ENCODE measurements around the gene RCSD1. TPM values are rescaled to one million over a fixed set of nuclear protein-coding genes. Genes with fewer than 3 reads are reported as not detected.

RCSD1 gene
- total and polyA plus RNA-seq, 2 experiments from 2014 or later, result 0.77 to 0.80 TPM

GRCh38 chr1:167672831-167673230 is 42.8 kb downstream of the RCSD1 start:
- DNase-seq (ENCODE audit: low spot score), result no peak
- no peaks in the 10 kb centered on the region for H3K9me2 ChIP-seq (replicated peaks; ENCODE audit: insufficient read depth)
- H3K4me2 ChIP-seq, result no peak overlapping the region
- H3K4me1 ChIP-seq (ENCODE audit: insufficient read depth), result no peaks in the 10 kb centered on the region
- no peak for TF ChIP-seq EZH2phosphoT487 (IDR thresholded peaks at IDR 0.05; ENCODE audit: low read depth, severe bottlenecking, unreplicated experiment)
- no peak for TF ChIP-seq EZH2 (IDR thresholded peaks at IDR 0.05; ENCODE audit: borderline replicate concordance)
- TF ChIP-seq, protein P1, sequence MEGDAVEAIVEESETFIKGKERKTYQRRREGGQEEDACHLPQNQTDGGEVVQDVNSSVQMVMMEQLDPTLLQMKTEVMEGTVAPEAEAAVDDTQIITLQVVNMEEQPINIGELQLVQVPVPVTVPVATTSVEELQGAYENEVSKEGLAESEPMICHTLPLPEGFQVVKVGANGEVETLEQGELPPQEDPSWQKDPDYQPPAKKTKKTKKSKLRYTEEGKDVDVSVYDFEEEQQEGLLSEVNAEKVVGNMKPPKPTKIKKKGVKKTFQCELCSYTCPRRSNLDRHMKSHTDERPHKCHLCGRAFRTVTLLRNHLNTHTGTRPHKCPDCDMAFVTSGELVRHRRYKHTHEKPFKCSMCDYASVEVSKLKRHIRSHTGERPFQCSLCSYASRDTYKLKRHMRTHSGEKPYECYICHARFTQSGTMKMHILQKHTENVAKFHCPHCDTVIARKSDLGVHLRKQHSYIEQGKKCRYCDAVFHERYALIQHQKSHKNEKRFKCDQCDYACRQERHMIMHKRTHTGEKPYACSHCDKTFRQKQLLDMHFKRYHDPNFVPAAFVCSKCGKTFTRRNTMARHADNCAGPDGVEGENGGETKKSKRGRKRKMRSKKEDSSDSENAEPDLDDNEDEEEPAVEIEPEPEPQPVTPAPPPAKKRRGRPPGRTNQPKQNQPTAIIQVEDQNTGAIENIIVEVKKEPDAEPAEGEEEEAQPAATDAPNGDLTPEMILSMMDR (IDR thresholded peaks at IDR 0.05; ENCODE audit: poor library complexity), result no peak
- H3K27me3 ChIP-seq, result no peaks in the 10 kb centered on the region
- no peaks in the 10 kb centered on the region for H3K36me3 ChIP-seq (replicated peaks; ENCODE audit: insufficient read depth, low read depth)
- no peaks in the 10 kb centered on the region for H4K20me1 ChIP-seq (ENCODE audit: insufficient read depth, poor library complexity, severe bottlenecking)
- no peaks in the 10 kb centered on the region for H3K9me3 ChIP-seq (ENCODE audit: low read depth)
- H2AFZ ChIP-seq, result no peak overlapping the region
- H3K79me2 ChIP-seq, result no peaks in the 10 kb centered on the region
- H3K4me3 ChIP-seq, result no peak overlapping the region
- H3K27ac ChIP-seq, result no peak overlapping the region
- 69% methylated on average over 4 of the region's 4 CpGs for WGBS (ENCODE audit: low lambda C conversion rate, missing lambda C conversion rate)

DNA sequence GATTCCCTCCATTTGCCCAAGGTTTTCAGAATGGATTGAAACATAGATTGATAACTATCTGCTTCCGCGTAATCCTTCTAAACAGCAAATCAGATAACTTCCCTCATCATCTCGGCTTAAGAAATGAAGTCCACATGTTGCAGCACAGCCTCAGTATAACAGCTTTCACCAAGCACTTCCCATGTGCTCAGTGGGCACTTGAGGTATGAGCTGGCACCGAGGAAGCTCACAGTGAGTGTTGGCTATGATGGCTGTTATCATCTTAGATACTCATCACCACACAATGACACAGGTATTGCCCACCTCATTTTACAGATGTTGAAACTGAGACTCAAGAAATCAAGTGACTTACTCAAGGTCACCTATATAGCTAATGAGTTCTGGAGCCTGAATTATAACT is 43.2 kb downstream of the RCSD1 start:
- Histone ChIP-seq H3K79me2 (no peaks in the 10 kb centered on the region), H2AFZ (no peak overlapping the region)
- WGBS (ENCODE audit: low lambda C conversion rate, missing lambda C conversion rate), result 70% methylated on average over 4 of the region's 4 CpGs

DNA sequence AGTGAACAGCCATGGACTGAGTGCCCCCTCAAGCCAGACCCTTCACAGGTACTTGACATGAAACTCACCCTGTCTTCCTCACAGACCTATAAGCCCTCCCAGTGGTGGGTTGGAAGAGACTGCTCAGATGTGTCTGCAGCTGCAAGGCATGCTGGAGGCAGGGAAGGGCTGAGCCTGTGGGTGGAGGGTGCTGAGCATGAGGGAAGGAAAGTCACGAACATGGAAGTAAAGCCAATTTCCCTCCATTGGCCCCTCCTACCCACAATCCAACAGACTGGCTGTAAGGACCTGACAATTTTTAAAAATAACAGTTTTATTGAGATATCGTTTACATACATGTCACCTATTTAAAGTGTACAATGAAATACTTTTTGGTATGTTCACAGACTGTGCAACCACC is 44.1 kb downstream of the RCSD1 start:
- Histone ChIP-seq H3K4me2 (no peak overlapping the region), H3K27ac (no peak overlapping the region), H3K4me3 (no peak overlapping the region), H3K27me3 (no peaks in the 10 kb centered on the region), H3K36me3 (replicated peaks; ENCODE audit: insufficient read depth, low read depth) (no peaks in the 10 kb centered on the region), H2AFZ (no peak overlapping the region), H3K4me1 (ENCODE audit: insufficient read depth) (no peaks in the 10 kb centered on the region), H3K9me3 (ENCODE audit: low read depth) (no peaks in the 10 kb centered on the region), H3K79me2 (no peaks in the 10 kb centered on the region), H3K9me2 (replicated peaks; ENCODE audit: insufficient read depth) (no peaks in the 10 kb centered on the region), H4K20me1 (ENCODE audit: insufficient read depth, poor library complexity, severe bottlenecking) (no peaks in the 10 kb centered on the region)
- TF ChIP-seq EZH2phosphoT487 (IDR thresholded peaks at IDR 0.05; ENCODE audit: low read depth, severe bottlenecking, unreplicated experiment), result no peak
- TF ChIP-seq EZH2 (IDR thresholded peaks at IDR 0.05; ENCODE audit: borderline replicate concordance), result no peak
- DNase-seq (ENCODE audit: low spot score), result no peak
- 77% methylated on average over 2 of the region's 2 CpGs for WGBS (ENCODE audit: low lambda C conversion rate, missing lambda C conversion rate)

More for the DNA sequence above, 43.2 kb downstream of the RCSD1 start:
- Histone ChIP-seq H3K36me3 (replicated peaks; ENCODE audit: insufficient read depth, low read depth) (no peaks in the 10 kb centered on the region), H3K27ac (no peak overlapping the region), H3K4me1 (ENCODE audit: insufficient read depth) (no peaks in the 10 kb centered on the region), H3K27me3 (no peaks in the 10 kb centered on the region), H3K9me2 (replicated peaks; ENCODE audit: insufficient read depth) (no peaks in the 10 kb centered on the region), H3K4me2 (no peak overlapping the region), H3K4me3 (no peak overlapping the region), H3K9me3 (ENCODE audit: low read depth) (no peaks in the 10 kb centered on the region), H4K20me1 (ENCODE audit: insufficient read depth, poor library complexity, severe bottlenecking) (no peaks in the 10 kb centered on the region)
- DNase-seq (ENCODE audit: low spot score), result no peak
- TF ChIP-seq, protein P1 (IDR thresholded peaks at IDR 0.05; ENCODE audit: poor library complexity), result no peak
- TF ChIP-seq EZH2phosphoT487 (IDR thresholded peaks at IDR 0.05; ENCODE audit: low read depth, severe bottlenecking, unreplicated experiment), result no peak
- TF ChIP-seq EZH2 (IDR thresholded peaks at IDR 0.05; ENCODE audit: borderline replicate concordance), result no peak

DNA sequence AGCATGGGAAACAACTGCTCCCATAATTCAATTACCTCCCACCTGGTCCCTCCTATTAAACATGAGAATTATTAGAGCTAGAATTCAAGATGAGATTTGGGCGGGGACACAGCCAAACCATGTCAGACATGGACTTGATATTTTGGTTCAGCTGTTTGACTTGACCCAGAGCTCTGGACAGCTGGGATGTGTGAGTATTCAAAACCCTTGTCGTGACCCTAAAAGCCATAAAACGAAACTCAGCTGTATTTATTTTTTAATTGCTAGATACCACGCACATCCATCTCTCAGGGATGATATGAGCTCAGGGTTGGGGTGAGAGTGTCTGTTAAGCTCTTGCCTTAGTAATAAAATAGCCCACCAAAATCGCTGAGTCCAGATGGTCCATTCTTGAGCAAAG is 45.4 kb downstream of the RCSD1 start:
- Histone ChIP-seq H3K9me3 (ENCODE audit: low read depth) (no peaks in the 10 kb centered on the region), H3K4me2 (no peak overlapping the region), H3K4me1 (ENCODE audit: insufficient read depth) (no peaks in the 10 kb centered on the region), H3K9me2 (replicated peaks; ENCODE audit: insufficient read depth) (no peaks in the 10 kb centered on the region), H3K4me3 (no peak overlapping the region), H2AFZ (no peak overlapping the region), H3K27me3 (no peaks in the 10 kb centered on the region), H4K20me1 (ENCODE audit: insufficient read depth, poor library complexity, severe bottlenecking) (no peaks in the 10 kb centered on the region), H3K79me2 (no peaks in the 10 kb centered on the region), H3K27ac (no peak overlapping the region), H3K36me3 (replicated peaks; ENCODE audit: insufficient read depth, low read depth) (no peaks in the 10 kb centered on the region)
- TF ChIP-seq, protein P1 (IDR thresholded peaks at IDR 0.05; ENCODE audit: poor library complexity), result no peak
- TF ChIP-seq EZH2 (IDR thresholded peaks at IDR 0.05; ENCODE audit: borderline replicate concordance) (no peak), EZH2phosphoT487 (IDR thresholded peaks at IDR 0.05; ENCODE audit: low read depth, severe bottlenecking, unreplicated experiment) (no peak)
- DNase-seq (ENCODE audit: low spot score), result no peak
- 84% methylated on average over 5 of the region's 5 CpGs for WGBS (ENCODE audit: low lambda C conversion rate, missing lambda C conversion rate)

Data from hepatocyte (in vitro differentiated cells).